HPDE6-E6E7 (cell line): ENCODE data around the gene ANKRD13B.
"Not testable (repeated sequence)": the region's sequence is repeated elsewhere in the genome, so short reads cannot be mapped to it uniquely, and the experiment has no call there.

Source experiments
- DNase-seq: peaks from one replicate; pipeline ENCODE4 v3.0.0; 2011; ENCODE audit warnings: missing footprints; ENCODE audit errors: extremely low spot score

The ANKRD13B gene

GRCh38 chr17:29642171-29642611 lies 49.3 kb downstream of the ANKRD13B start:
- DNase-seq, result no peak

GRCh38 chr17:29643817-29644160 lies 50.9 kb downstream of the ANKRD13B start:
- DNase-seq, result no peak

GRCh38 chr17:29645515-29646051 lies 52.7 kb downstream of the ANKRD13B start:
- DNase-seq, result no peak

GRCh38 chr17:29648005-29648404 lies 55.1 kb downstream of the ANKRD13B start:
- DNase-seq, result no peak

- no peak for DNase-seq
Measured at GRCh38 chr17:29649359-29649758, 56.4 kb downstream of the ANKRD13B start.

GRCh38 chr17:29650396-29650795 lies 57.5 kb downstream of the ANKRD13B start:
- no peak for DNase-seq

GRCh38 chr17:29651913-29652312 lies 59.0 kb downstream of the ANKRD13B start:
- not testable (repeated sequence) for DNase-seq

GRCh38 chr17:29652976-29653375 lies 60.0 kb downstream of the ANKRD13B start:
- no peak for DNase-seq

GRCh38 chr17:29653995-29654714 lies 61.2 kb downstream of the ANKRD13B start:
- no peak for DNase-seq

- no peak for DNase-seq
Measured at GRCh38 chr17:29655323-29655722, 62.4 kb downstream of the ANKRD13B start.

GRCh38 chr17:29659155-29659554 lies 66.2 kb downstream of the ANKRD13B start:
- DNase-seq, result no peak

- DNase-seq, result no peak
Measured at GRCh38 chr17:29661213-29661612, 68.3 kb downstream of the ANKRD13B start.

GRCh38 chr17:29663155-29663554 lies 70.2 kb downstream of the ANKRD13B start:
- no peak for DNase-seq
